ENCODE results near the gene ZNRF2. TPM values are rescaled to one million over a fixed set of nuclear protein-coding genes. Genes with fewer than 3 reads are reported as not detected.
A peak's percentile ranks its signal among the peaks of the same experiment; 100 is the strongest.

Gene ZNRF2
- total and polyA plus RNA-seq, 2 of the 13 experiments (the other 11 are each of a cell fraction or from before 2014, with no cell fraction given), result 3.5 to 7.7 TPM

GRCh38 chr7:30281791-30282190 lies 2.6 kb upstream of the ZNRF2 start:
- intact Hi-C loops (cut with micrococcal nuclease; ENCODE audit: unreplicated experiment) (loop anchor here (10.0 kb wide), 1 partner anchor 63 kb away; no protein-coding TSS in a partner anchor), in situ Hi-C loops (cut with HindIII; ENCODE audit: extremely low pct_ligation_motif_present, low pct_unique_long_range_greater_than_20kb) (loop anchor here (10.0 kb wide), 1 partner anchor 117 kb away; no protein-coding TSS in a partner anchor)
- Histone ChIP-seq H3K4me3 (replicated peaks in 1 of 3; ENCODE audit: insufficient read depth in 1 of 3, low read depth in 2 of 3, low read length in 3 of 3) (no peak overlapping the region), H3K9me3 (ENCODE audit: low read length) (no peaks in the 10 kb centered on the region), H3K27ac (ENCODE audit: extremely low read length, insufficient read depth, low read length) (no peak overlapping the region), H3K36me3 (replicated peaks in 1 of 2; ENCODE audit: control insufficient read depth in 1 of 2, insufficient read depth in 2 of 2, low read length in 2 of 2) (no peaks in the 10 kb centered on the region), H3K4me2 (ENCODE audit: low read depth, low read length) (peak overlapping the region; percentile 26), H3K79me2 (ENCODE audit: insufficient read depth, low read length) (peaks cover 11% of the 10 kb centered on the region), H3K27me3 (ENCODE audit: control insufficient read depth in 1 of 2, insufficient read depth in 2 of 2, low read length in 2 of 2) (no peaks in the 10 kb centered on the region), H4K20me1 (ENCODE audit: insufficient read depth, low read length) (no peaks in the 10 kb centered on the region), H2AFZ (ENCODE audit: low read length) (no peak overlapping the region), H3K9ac (ENCODE audit: insufficient read depth, low read depth, low read length) (no peak overlapping the region), H3K4me1 (ENCODE audit: insufficient read depth, low read length) (peaks cover 60% of the 10 kb centered on the region)
- peak; percentile 74 for DNase-seq (ENCODE audit: low spot score)
- WGBS (ENCODE audit: low lambda C conversion rate), result 4% methylated on average over 2 of the region's 2 CpGs
- FAIRE-seq, result peak; percentile 18
- BruUV-seq (replicated peaks), result no TSS peak
- ATAC-seq, result no peak
- TF ChIP-seq RCOR2 (CRISPR knock-in tag; IDR thresholded peaks at IDR 0.05), result no peak
- peak; percentile 42 for TF ChIP-seq HNF4A (CRISPR knock-in tag; IDR thresholded peaks at IDR 0.05)
- peak; percentile 99 for TF ChIP-seq GFI1 (CRISPR knock-in tag; IDR thresholded peaks at IDR 0.05; ENCODE audit: borderline replicate concordance)
- TF ChIP-seq PATZ1 (CRISPR knock-in tag; IDR thresholded peaks at IDR 0.05), result peak; percentile 75
- peak; percentile 36; the same call in 1 of the 2 replicates for TF ChIP-seq PHF21A (CRISPR knock-in tag; IDR thresholded peaks at IDR 0.05)
- peak; percentile 42; the same call in 1 of the 2 replicates for TF ChIP-seq HMG20A (CRISPR knock-in tag; IDR thresholded peaks at IDR 0.05; ENCODE audit: borderline replicate concordance)
- TF ChIP-seq HDAC2 (CRISPR knock-in tag; IDR thresholded peaks at IDR 0.05), result 0 out of 2 replicates have a peak, but pooled peaks have one; percentile 15
- TF ChIP-seq ZNF224 (CRISPR knock-in tag; IDR thresholded peaks at IDR 0.05), result no peak
- peak; percentile 94 for TF ChIP-seq HMG20B (CRISPR knock-in tag; conservative IDR thresholded peaks at IDR 0.05)
- CTCF ChIA-PET (ENCODE audit: low intra/inter-chr PET ratio, low total read pairs), result no interaction called here
- POLR2A ChIA-PET, result no interaction called here

Data from HepG2 (cell line).